NCI-H2196 (cell line): Measurements from ENCODE around the gene AOAH.

Source experiments
- DNase-seq: peaks from one replicate; lab custom pipeline; 2025; ENCODE audit not compliant: unreplicated experiment; lab: John Stamatoyannopoulos, UW

Gene AOAH

DNA sequence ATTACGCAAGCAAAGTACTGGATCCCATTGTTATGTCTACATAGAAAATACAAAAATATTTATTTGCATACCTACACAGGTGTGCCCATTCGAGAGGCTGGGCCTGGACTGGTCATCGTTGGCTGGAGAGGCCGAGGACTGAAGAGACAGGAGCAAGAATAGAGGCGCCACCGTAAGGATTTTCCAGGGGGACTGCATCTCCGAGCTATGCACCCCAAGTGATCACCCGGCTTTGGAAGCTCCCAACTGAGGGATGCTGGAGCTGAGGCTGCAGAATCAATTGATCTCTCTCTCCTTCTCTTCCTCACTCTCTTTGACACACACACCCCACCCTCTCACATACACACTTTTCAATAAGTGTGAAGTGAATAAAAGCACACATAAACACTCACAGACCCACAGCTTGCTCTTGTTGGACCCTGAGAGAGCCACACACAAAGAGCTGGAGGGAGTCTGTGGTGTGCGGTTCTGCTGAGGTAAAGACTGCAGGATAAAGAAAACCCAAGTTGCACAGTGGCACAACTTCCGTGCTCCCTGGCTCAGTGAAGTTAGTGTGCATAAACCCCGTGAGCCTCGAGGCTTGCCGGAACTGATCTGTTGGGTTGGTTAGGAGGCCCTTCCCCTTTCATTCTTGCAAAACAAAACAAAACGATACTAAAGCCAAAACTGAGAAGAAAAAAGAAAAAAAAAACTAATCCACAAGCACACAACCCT lies at the start of gene AOAH:
Gene AOAH, minus strand, starts transcription at position 544 of the 714 bp plus-strand sequence. Its CDS starts 346 bp downstream, at position 198.
- no peak for DNase-seq

DNA sequence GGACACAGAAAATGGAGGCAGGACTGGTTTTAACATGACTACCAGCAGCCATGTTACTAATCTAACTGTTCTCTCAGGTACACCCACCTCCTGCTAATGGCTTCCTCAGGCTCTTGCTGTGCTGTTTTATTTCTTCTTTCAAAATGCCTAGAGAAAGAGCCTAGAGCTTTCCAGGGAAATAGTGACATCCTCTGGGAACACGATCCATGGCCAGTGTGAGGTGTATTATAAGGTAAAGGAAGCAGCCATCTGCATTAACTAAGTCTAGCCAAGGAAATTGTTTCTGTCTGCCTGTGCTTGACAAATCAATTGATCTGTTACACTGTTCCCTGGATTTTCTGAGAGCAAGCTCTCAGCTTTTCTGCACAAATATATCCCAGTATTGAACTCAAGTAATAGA lies 42.2 kb upstream of the AOAH start:
- DNase-seq, result no peak

DNA sequence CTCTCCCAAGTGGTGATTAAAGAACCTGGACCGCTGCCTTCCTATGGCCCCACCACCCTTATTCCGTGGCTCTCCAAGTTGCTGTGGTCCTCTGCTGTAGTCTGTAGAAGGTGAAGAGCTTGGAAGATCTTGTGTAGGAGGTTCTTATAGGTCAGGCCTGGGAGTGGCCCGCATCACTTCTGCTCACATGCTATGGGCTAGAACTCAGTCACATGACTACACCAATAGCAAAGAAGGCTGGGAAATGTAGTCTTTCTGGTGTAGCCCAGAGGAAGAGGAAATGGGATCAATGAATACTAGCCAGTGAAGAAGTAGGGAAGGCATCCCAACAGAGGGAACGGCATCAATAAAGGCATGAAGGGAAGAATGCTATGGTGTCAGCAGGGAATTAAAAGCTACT lies 41.3 kb upstream of the AOAH start:
- no peak for DNase-seq

GRCh38 chr7:36764929-36765328 lies 40.6 kb upstream of the AOAH start:
- DNase-seq, result no peak

DNA sequence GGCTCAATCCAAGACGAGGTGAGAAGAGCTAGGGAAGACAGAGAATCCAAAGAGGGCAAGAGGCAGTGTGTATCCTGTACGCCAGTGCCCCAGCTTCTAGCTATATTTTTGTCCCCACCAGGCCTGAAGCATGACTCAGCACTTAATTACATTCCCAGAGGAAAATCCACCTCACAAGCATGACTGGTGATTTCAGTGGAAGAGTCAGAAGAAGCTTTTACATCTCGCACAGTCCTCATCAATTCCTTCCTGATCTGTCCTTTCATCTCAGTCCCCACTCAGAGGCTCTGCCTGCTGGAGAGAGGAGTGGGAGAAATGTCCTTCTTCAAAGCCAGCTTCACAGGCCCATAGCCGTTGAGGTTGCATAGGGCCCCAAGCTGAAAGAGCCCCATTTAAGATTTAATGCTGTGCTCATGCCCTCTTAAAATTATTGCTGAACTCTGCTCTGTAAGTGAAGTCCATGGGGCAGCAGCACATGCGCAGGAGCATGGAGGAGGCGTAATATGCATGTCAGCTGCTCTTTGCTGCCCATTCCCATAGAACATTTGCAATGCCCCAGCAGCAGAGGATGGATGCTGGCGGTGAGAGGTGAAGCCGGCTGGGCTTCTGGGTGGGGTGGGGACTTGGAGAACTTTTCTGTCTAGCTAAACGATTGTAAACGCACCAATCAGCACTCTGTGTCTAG lies 39.0 kb upstream of the AOAH start:
- DNase-seq, result no peak

GRCh38 chr7:36762394-36762793 lies 38.1 kb upstream of the AOAH start:
- DNase-seq, result no peak

DNA sequence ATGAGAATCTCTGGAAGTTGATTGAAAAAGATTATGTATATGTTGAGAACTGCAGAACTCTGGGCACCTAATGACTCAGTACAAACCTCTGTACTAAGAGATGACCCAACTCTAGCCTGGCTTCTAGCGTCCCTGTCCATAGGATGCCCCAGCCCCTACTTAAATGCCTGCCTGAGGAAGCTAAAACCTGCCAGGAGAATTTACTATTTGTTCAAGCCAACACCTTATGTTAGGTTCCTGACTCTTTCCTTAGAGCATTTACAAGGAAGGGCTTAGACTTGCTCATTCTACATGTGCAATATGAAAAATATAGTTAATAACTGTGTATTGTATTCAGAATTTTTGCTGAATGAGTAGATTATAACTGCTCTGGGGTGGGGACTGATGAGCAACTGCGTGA lies 37.5 kb upstream of the AOAH start:
- DNase-seq, result no peak

DNA sequence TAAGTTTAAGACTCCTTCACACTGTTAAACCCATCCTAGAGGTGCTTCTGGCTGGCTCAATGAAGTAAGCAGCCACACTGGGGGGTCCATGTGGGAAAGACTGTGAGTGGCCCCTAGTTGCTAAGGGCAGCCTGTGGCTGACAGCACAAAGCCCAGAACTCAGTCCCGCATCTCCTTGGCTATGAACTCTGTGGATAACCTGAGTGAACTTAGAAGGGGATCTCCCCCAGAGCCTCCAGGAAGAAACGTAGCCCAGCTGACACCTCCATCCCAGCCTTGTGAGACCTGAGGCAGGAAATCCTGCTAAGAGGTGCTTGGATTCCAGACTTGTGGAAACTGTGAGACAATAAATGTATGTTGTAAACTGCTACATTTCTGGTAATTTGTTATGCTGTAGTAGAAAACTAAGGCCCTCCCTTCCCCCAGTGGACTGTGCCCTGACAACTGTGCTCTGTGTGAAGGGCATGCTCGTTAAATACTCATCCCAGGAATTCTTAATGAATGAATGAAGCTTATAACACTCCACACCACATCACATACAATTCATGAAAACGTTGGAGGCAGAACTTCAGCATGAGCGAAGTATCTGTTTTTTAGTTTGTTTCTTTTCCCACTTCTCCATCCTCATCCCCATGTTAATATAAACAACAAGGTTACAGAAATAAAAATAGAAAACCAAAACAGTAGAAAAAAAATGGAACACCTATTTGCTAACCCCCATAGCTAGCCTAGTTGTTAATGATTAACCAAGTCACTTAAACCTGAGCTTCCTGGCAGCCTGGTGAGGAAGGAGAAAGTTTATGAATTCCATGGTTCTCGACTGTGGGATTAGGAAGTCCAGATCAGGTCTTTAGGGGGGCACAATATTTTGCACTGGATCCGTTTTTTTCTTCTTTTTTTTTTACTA lies 36.8 kb upstream of the AOAH start:
- no peak for DNase-seq

DNA sequence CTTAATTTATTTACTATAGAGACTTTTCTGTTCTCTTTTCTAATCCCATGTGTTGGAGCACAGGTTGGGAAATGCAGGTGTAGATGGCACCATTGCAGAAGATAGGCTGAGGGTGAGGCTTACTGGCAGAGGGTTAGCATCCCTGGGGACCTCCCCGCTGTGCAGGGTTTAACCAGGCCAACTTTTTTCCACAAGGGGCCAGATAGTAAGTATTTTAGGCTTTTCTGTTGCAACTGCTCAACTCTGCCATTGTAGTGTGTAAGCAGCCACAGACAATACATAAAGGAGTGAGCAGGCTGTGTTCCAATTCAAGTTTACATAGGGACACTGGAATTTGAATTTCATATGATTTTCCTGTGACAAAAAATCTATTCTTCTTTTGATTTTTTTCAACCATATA lies 34.6 kb upstream of the AOAH start:
- no peak for DNase-seq

DNA sequence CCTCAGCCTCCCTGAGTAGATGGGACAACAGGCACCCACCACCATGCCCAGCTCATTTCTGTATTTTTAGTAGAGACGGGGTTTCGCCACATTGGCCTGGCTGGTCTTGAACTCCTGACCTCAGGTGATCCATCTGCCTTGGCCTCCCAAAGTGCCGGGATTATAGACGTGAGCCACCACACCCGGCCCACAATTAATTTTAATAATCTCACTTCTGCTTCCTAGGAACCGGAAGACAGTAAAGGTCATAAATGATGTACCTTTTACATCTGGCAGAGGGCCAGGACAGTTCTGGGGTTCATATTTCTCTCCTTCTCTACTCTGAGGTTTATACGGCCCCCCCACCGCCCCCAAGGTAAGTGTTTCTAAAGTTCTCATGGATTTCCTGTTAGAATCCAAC lies 31.2 kb upstream of the AOAH start:
- no peak for DNase-seq

DNA sequence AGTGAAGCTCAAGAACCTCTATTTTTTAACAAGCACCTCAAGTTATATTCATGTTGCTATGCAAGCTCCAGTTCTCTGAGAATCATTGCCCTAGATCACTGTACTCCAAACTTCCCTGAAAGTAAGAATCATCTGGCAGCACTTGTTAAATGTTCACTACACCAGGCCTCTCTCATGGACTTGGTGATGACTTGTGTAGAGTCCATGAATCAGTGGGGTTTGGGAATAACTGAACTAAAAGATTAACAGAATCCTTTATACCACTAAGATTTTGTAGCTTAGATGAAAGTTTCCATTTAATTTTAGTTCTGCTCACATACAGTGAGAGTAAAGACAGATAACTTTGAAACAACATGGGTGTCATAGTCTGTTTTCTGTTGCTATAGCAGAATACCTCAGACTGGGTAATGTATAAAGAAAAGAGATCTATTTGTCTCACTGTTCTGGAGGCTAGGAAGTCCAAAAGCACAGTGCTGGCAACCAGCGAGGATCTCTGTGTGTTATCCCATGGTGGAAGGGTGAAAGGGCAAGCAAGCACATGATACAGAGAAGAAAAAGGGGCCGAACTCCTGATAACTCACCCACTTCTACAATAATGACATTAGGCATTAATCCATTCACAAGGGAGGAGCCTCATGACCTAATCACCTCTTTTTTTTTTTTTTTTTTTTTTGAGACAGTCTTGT lies 27.9 kb upstream of the AOAH start:
- no peak for DNase-seq

DNA sequence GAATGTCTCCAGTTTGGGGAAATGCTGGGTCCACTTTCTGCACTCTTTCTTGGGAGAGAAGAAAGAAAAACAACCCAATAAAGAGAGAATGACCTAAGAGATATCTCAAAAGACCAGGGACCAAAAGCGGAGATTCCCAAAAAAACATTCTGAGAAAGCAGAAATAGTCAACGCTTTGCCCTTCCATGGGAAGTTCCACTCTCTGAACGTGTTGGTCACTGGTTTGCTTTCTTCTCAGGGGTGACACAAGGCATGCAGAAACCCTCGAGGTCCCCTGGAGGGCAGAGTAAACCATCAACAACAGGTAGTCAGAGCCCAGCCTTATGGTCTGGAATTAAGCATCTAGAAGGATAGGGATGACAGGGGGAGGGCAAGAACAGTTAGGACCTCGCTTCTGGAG lies 26.2 kb upstream of the AOAH start:
- DNase-seq, result no peak

DNA sequence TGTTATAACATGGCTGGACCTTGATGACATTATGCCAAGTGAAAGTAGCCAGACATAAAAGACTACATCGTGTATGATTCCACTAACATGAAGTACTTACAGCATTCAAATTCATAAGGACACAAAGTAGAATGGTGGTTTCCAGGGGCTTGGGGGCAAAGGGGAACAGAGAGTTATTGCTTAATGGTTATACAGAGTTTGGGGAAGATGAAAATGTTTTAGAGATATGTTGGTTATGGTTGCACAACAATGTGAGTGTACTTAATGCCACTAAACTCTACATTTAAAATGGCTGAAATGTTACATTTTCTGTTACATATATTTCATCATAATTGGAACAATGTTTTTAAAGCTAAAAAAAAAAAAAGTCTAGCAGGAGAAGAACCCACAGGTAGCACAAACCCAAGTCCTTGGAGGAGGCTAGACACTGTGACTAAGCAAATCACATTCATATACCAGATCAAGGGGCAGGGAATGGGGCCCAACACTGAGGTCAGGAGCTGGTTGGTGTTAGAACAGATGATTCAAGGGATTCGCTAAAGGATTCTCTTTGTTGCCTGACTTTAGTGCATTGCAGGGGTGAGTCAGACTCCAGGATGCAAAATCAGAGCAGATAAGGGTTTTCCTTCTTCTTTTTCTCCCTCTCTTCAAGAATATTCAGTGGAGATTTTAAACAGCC lies 25.1 kb upstream of the AOAH start:
- DNase-seq, result no peak

GRCh38 chr7:36748017-36748487 lies 23.8 kb upstream of the AOAH start:
- DNase-seq, result no peak

GRCh38 chr7:36747280-36748016 lies 23.2 kb upstream of the AOAH start:
- no peak for DNase-seq

- no peak for DNase-seq
Measured at GRCh38 chr7:36746347-36746746, 22.1 kb upstream of the AOAH start.

DNA sequence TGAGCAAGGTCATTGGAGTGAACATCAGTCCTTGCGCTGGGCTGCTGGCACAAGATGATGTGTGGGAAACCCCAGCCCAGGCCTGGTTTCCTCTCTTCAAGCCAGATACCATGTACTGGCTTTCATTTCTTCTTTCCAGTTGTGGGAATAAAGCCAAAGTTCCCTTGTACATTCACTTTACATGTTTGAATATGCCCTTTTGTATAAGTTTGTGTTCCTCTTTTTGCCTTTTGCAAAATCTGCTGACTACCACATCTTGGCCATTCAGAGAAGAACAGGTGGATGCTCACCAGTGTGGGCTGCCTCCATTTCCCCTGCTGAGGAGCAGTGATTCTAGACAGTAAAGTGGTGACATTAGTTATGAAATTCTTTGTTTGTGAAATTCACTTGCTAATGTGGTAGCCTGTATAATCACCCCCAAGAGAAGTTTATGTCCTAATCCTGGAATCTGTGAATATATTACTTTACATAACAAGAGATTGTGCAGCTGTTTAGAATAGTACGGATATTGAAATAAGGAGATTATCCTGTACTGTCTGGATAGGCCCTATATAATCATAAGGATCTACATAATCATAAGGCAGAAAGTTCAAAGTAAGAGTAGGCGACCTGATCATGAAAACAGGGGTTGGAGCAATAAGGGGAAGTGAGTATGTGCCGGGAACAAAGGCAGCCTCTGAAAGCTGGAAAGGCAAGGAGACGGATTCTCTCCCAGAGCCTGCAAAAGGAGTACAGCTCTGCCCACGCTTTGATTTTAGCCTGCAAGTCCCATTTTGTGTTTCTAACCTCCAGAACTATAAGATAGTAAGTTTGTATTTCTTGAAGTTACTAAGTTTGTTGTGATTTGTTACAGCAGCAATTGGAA lies 18.8 kb upstream of the AOAH start:
- no peak for DNase-seq

DNA sequence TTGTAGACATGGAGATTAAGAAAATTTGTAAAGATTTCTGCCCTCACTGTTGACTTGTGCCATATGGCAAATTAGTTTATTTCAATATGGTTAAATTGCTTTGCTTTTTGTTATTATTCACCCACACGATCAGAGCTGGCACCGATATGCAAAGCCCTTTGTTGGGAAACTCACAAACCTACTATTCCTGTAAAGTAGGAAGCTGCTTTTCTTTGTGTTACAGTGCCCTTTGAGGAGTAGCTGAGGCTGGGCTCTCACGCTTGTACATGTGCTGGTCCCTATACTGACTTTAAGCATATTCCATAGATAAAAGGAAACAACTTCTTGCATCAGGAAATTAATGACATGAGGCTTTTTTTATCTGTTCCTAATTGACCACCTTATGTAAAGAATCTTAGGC lies 17.6 kb upstream of the AOAH start:
- no peak for DNase-seq

DNA sequence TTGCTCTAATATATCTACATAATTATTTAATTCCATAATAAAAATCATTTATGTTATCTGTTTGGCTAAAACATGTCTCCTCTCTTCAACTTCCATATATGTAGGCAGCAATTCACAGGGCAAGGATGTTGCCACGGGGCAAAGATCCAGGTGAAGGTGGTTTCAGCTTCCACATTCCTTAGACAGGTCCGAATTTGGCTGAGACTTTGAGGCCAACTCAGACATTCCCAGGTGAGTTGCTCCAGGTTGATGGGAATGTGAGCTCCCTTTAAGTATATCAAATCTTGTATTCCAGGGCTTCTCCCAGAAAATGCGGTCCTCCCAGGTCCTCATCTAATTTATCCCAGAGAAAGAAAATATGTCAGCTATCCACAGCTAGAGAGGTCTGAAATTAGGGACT lies 15.1 kb upstream of the AOAH start:
- no peak for DNase-seq
